Glutamatergic neuron (in vitro differentiated cells): ENCODE measurements around the gene SLC30A1. TPM values are rescaled to one million over a fixed set of nuclear protein-coding genes. Genes with fewer than 3 reads are reported as not detected.

ENCODE experiments used
- DNase-seq: peaks from one replicate; pipeline ENCODE4 v3.0.0; 2022
- H3K27ac Mint-ChIP-seq: one replicate; pipeline ENCODE4 v1.8.0; 2020; ENCODE audit warnings: mild to moderate bottlenecking, mixed read lengths, inconsistent platforms; ENCODE audit not compliant: unreplicated experiment
- H3K27me3 Mint-ChIP-seq: one replicate; pipeline ENCODE4 v1.8.0; 2020; ENCODE audit warnings: mild to moderate bottlenecking, moderate library complexity, mixed read lengths, inconsistent platforms; ENCODE audit not compliant: unreplicated experiment
- H3K36me3 Mint-ChIP-seq: one replicate; pipeline ENCODE4 v1.8.0; 2020; ENCODE audit warnings: mild to moderate bottlenecking, mixed read lengths, inconsistent platforms; ENCODE audit not compliant: unreplicated experiment
- H3K4me1 Mint-ChIP-seq: one replicate; pipeline ENCODE4 v1.8.0; 2020; ENCODE audit warnings: mild to moderate bottlenecking, low read depth, mixed read lengths, inconsistent platforms; ENCODE audit not compliant: unreplicated experiment
- H3K4me3 Mint-ChIP-seq: one replicate; pipeline ENCODE4 v1.8.0; 2020; ENCODE audit warnings: mild to moderate bottlenecking, mixed read lengths, inconsistent platforms; ENCODE audit not compliant: unreplicated experiment
- H3K9me3 Mint-ChIP-seq: one replicate; pipeline ENCODE4 v1.8.0; 2020; ENCODE audit warnings: mild to moderate bottlenecking, moderate library complexity, mixed read lengths, inconsistent platforms; ENCODE audit not compliant: unreplicated experiment
- CTCF ChIP-seq: fragments of 200-600 bp; sonication (generic); IDR thresholded peaks from one replicate; pipeline ENCODE4 v1.5.0; 2021; ENCODE audit not compliant: partially characterized antibody, unreplicated experiment
- total RNA-seq: library from RNA; stranded (reverse); fragmentation: NEBNext Ultra II Directional; extraction: Animal tissue kit (Norgen Biotek cat#: 25700); gene quantifications from one replicate; pipeline ENCODE4 v1.2.1, GENCODE V29; 2021; ENCODE audit not compliant: unreplicated experiment

Gene SLC30A1
- total RNA-seq, 1 donor from 2014 or later, result 3.1 TPM

GRCh38 chr1:211611818-211612217, 32.9 kb upstream of the SLC30A1 start:
- no peak for DNase-seq
- no peaks in the 10 kb centered on the region for H3K36me3 Mint-ChIP-seq

GRCh38 chr1:211610779-211611556, 32.0 kb upstream of the SLC30A1 start:
- Mint-ChIP-seq H3K27me3 (peaks cover 3% of the 10 kb centered on the region), H3K4me1 (peaks cover 3% of the 10 kb centered on the region), H3K4me3 (no peak overlapping the region), H3K36me3 (no peaks in the 10 kb centered on the region), H3K9me3 (no peaks in the 10 kb centered on the region), H3K27ac (no peak overlapping the region)
- TF ChIP-seq CTCF, result no peak
- DNase-seq, result no peak

More at GRCh38 chr1:211611818-211612217, 32.9 kb upstream of the SLC30A1 start:
- Mint-ChIP-seq H3K4me1 (no peaks in the 10 kb centered on the region), H3K27ac (no peak overlapping the region), H3K27me3 (peaks cover 4% of the 10 kb centered on the region), H3K4me3 (no peak overlapping the region), H3K9me3 (no peaks in the 10 kb centered on the region)
- no peak for TF ChIP-seq CTCF

- Mint-ChIP-seq H3K27me3 (peaks cover 5% of the 10 kb centered on the region), H3K9me3 (no peaks in the 10 kb centered on the region), H3K4me3 (no peak overlapping the region), H3K4me1 (peaks cover 10% of the 10 kb centered on the region), H3K27ac (no peak overlapping the region), H3K36me3 (no peaks in the 10 kb centered on the region)
- no peak for TF ChIP-seq CTCF
- no peak for DNase-seq
Measured at GRCh38 chr1:211609120-211610024, 30.4 kb upstream of the SLC30A1 start.

- no peak overlapping the region for H3K4me3 Mint-ChIP-seq
- no peaks in the 10 kb centered on the region for H3K36me3 Mint-ChIP-seq
- peaks cover 5% of the 10 kb centered on the region for H3K27me3 Mint-ChIP-seq
- no peak overlapping the region for H3K27ac Mint-ChIP-seq
- H3K9me3 Mint-ChIP-seq, result no peaks in the 10 kb centered on the region
- no peak for TF ChIP-seq CTCF
- no peak for DNase-seq
- H3K4me1 Mint-ChIP-seq, result peaks cover 10% of the 10 kb centered on the region
Measured at GRCh38 chr1:211607754-211608473, 29.0 kb upstream of the SLC30A1 start.
